Measurements from ENCODE around the gene PFKFB1. TPM values are rescaled to one million over a fixed set of nuclear protein-coding genes. Genes with fewer than 3 reads are reported as not detected.

The PFKFB1 gene
- total RNA-seq, 1 experiment from 2014 or later, result 0.81 TPM

DNA sequence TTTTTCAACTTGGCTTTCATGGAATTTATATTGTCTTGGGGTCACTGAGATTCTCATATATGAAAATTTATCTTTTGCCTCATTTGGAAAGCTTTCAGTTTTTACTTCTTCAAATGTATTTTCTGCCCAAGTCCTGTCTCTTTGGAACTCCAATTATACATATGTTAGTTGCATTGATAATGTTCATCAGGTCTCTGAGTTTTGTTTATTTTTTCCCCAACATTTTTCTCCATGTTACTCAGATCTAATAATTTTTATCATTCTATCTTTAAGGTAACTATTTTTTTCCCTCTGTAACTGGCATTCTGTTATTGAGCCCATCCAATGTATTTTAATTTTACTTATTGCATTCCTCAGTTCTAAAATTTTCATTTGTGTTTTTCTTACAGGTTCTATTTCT is 84.0 kb downstream of the PFKFB1 start (continued):
- TF ChIP-seq, protein P1, sequence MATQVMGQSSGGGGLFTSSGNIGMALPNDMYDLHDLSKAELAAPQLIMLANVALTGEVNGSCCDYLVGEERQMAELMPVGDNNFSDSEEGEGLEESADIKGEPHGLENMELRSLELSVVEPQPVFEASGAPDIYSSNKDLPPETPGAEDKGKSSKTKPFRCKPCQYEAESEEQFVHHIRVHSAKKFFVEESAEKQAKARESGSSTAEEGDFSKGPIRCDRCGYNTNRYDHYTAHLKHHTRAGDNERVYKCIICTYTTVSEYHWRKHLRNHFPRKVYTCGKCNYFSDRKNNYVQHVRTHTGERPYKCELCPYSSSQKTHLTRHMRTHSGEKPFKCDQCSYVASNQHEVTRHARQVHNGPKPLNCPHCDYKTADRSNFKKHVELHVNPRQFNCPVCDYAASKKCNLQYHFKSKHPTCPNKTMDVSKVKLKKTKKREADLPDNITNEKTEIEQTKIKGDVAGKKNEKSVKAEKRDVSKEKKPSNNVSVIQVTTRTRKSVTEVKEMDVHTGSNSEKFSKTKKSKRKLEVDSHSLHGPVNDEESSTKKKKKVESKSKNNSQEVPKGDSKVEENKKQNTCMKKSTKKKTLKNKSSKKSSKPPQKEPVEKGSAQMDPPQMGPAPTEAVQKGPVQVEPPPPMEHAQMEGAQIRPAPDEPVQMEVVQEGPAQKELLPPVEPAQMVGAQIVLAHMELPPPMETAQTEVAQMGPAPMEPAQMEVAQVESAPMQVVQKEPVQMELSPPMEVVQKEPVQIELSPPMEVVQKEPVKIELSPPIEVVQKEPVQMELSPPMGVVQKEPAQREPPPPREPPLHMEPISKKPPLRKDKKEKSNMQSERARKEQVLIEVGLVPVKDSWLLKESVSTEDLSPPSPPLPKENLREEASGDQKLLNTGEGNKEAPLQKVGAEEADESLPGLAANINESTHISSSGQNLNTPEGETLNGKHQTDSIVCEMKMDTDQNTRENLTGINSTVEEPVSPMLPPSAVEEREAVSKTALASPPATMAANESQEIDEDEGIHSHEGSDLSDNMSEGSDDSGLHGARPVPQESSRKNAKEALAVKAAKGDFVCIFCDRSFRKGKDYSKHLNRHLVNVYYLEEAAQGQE (IDR thresholded peaks at IDR 0.05; ENCODE audit: low read depth), result no peak
- TF ChIP-seq YY1 (IDR thresholded peaks at IDR 0.05; ENCODE audit: extremely low read depth, insufficient replicate concordance, low read depth, low read length), result no peak
- no peak for TF ChIP-seq ZFX (IDR thresholded peaks at IDR 0.05)
- TF ChIP-seq EZH2phosphoT487 (IDR thresholded peaks at IDR 0.05; ENCODE audit: borderline replicate concordance), result no peak
- TF ChIP-seq SRF (IDR thresholded peaks at IDR 0.05; ENCODE audit: low read depth), result no peak
- TF ChIP-seq EGR1 (IDR thresholded peaks at IDR 0.05; ENCODE audit: low read depth), result no peak

DNA sequence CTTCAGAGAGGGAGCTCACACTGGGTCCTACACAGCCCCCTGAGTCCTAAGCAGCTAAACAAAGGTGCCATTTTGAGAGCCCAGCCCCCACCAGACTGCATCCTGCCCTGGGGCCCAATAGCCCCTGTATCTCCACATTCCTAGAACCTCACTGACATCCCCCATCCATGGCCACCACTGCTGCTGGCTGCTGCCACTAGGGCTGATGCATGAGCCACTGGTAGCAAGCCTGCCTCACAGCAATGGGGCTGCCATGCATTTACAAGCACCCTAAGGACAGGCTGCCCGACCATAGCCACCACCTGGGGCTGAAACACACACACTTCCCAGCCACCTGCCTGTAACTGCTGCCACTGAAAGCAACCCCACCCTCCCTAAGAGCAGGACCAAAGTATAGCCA is 99.8 kb downstream of the PFKFB1 start:
- TF ChIP-seq SRF (IDR thresholded peaks at IDR 0.05; ENCODE audit: low read depth), result no peak
- TF ChIP-seq POLR2AphosphoS5 (IDR thresholded peaks at IDR 0.05; ENCODE audit: low read depth, low read length), result no peak
- Histone ChIP-seq H3K27me3 (ENCODE audit: insufficient read depth, low read length) (no peaks in the 10 kb centered on the region), H2AFZ (ENCODE audit: low read depth, low read length, poor library complexity, severe bottlenecking) (no peak overlapping the region), H3K4me1 (ENCODE audit: control insufficient read depth in 1 of 2, insufficient read depth in 2 of 2, low read length in 2 of 2) (no peaks in the 10 kb centered on the region), H3K4me2 (ENCODE audit: low read length) (no peak overlapping the region), H3K9me3 (ENCODE audit: control insufficient read depth in 1 of 2, insufficient read depth in 1 of 2, low read depth in 1 of 2, low read length in 2 of 2) (no peaks in the 10 kb centered on the region), H3K79me2 (ENCODE audit: insufficient read depth, low read length) (no peaks in the 10 kb centered on the region), H3K36me3 (ENCODE audit: control insufficient read depth in 1 of 2, insufficient read depth in 2 of 2, low read length in 2 of 2) (no peaks in the 10 kb centered on the region), H3K9ac (ENCODE audit: low read length) (no peak overlapping the region), H4K20me1 (ENCODE audit: insufficient read depth) (no peaks in the 10 kb centered on the region), H3K9me2 (ENCODE audit: insufficient read depth) (no peaks in the 10 kb centered on the region), H3K27ac (ENCODE audit: low read depth, low read length) (no peak overlapping the region), H3K4me3 (replicated peaks in 1 of 2; ENCODE audit: low read depth in 1 of 2, low read length in 2 of 2) (no peak overlapping the region)
- ChIA-PET RAD21 (ENCODE audit: low non-redundant PET in 1 of 2, low total read pairs in 2 of 2, uncharacterized antibody in 2 of 2, unreplicated experiment in 2 of 2) (no interaction called here), POLR2A (no interaction called here), CTCF (no interaction called here)
- intact Hi-C loops (cut with micrococcal nuclease), result no loop called here
- ATAC-seq (no peak), DNase-seq (ENCODE audit: low read depth, low spot score) (no peak)
- BruUV-seq (replicated peaks), result no TSS peak

Measured in HCT116 (cell line).